LNCaP clone FGC (cell line): ENCODE measurements around the gene CMIP.

Experiments
- DNase-seq: peaks from one replicate; pipeline ENCODE4 v3.0.0-alpha.2; 2011; ENCODE audit warnings: low read depth
- H3K4me3 ChIP-seq: 2 replicates; pipeline ENCODE4 v1.5.1; 2011; ENCODE audit warnings: mild to moderate bottlenecking, low read depth, low read length, control low read depth
- CTCF ChIP-seq: IDR thresholded peaks from 2 replicates; pipeline ENCODE4 v1.5.1; 2012; ENCODE audit warnings: mild to moderate bottlenecking; ENCODE audit not compliant: control insufficient read depth, insufficient read depth; ENCODE audit errors: extremely low read depth

Gene CMIP

GRCh38 chr16:81458149-81458669, 13.6 kb downstream of the CMIP start:
- no peak for DNase-seq
- H3K4me3 ChIP-seq: no peak overlapping the region
- TF ChIP-seq CTCF: no peak

GRCh38 chr16:81458827-81459598, 14.4 kb downstream of the CMIP start:
- TF ChIP-seq CTCF: no peak
- no peak for DNase-seq
- no peak overlapping the region for H3K4me3 ChIP-seq

GRCh38 chr16:81460075-81460474, 15.5 kb downstream of the CMIP start:
- no peak for TF ChIP-seq CTCF
- no peak for DNase-seq
- H3K4me3 ChIP-seq: no peak overlapping the region

- H3K4me3 ChIP-seq: no peak overlapping the region
- no peak for TF ChIP-seq CTCF
- DNase-seq: no peak
Observed at GRCh38 chr16:81461243-81461642, 16.6 kb downstream of the CMIP start.

GRCh38 chr16:81461766-81462165, 17.2 kb downstream of the CMIP start:
- no peak for DNase-seq
- no peak for TF ChIP-seq CTCF
- H3K4me3 ChIP-seq: no peak overlapping the region

GRCh38 chr16:81462683-81463082, 18.1 kb downstream of the CMIP start:
- no peak overlapping the region for H3K4me3 ChIP-seq
- no peak for TF ChIP-seq CTCF
- no peak for DNase-seq
